ENCODE data around the gene GMCL2. TPM values are rescaled to one million over a fixed set of nuclear protein-coding genes. Genes with fewer than 3 reads are reported as not detected.
"Not testable (repeated sequence)": the region's sequence is repeated elsewhere in the genome, so short reads cannot be mapped to it uniquely, and the experiment has no call there.

GMCL2 gene
- total RNA-seq, 1 experiment from 2014 or later = not detected

DNA sequence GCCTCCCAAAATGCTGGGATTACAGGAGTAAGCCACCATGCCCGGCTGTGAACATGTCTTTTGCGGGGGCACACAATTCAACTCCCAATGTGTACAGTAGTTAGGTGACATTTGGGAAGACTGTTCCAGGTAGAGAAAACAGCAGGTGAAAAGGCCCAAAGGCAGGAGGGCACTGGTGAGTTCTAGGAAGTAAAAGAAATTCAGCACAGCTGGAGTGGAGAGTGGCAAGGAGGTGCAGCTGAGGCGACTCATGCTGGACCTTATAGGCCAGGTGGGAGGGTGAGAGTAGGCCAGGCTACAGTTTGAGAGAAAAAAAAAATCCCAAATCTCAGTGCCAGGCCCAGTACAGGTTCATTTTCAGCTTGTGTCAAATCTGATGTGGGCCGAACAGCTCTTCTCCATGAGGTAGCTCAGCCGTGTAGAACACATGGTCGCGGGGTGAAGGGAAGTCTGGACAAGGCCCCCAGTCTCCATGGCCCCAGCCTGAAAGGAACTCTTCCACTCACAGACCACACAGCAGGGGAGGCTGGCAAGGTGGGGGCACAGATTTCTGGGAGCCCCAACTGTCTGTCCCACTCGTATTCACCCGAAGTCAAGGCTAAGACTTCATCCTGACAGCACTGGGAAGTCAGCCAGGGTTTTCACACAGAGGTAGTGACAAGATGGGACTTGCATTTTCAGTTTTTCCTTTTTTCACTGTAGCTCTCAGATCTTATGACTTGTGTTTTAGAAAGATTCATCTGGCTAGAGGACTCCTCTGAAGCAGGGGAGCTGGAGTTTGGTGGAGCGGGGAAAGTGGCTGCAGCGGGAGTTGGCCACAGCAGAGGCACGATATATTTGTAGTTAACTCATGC, 12.6 kb upstream of the GMCL2 start:
- no TSS peak for BruUV-seq (replicated peaks)

DNA sequence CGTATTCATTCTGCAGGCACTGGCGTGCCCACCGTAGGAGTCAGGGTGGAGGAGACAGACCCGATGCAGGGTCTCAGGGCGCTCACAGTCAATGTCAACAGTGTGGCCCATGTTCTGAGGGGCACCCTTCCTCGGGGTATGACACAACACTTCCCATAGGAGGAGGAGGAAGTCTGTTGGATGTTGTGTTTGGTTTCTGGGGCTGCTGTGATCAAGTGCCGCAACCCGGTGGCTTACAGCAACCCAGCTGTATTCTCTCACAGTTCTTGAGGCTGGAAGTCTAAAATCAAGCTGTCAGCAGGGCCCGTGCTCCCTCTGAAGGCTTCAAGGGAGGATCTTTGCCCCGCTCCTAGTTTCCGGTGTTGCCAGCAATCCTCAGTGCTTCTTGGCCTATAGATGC, 11.5 kb upstream of the GMCL2 start:
- no peak overlapping the region for H3K9ac ChIP-seq (ENCODE audit: low read length)
- CTCF ChIA-PET = no interaction called here
- no peaks in the 10 kb centered on the region for H3K36me3 ChIP-seq (ENCODE audit: low read depth, low read length)
- ATAC-seq (no peak), DNase-seq (no peak)
- H3K9me3 ChIP-seq (ENCODE audit: low read length) = no peaks in the 10 kb centered on the region
- POLR2A ChIA-PET (ENCODE audit: unreplicated experiment) = no interaction called here
- TF ChIP-seq EZH2phosphoT487 (IDR thresholded peaks at IDR 0.05; ENCODE audit: borderline replicate concordance, low read length) = no peak
- TF ChIP-seq, protein P1, sequence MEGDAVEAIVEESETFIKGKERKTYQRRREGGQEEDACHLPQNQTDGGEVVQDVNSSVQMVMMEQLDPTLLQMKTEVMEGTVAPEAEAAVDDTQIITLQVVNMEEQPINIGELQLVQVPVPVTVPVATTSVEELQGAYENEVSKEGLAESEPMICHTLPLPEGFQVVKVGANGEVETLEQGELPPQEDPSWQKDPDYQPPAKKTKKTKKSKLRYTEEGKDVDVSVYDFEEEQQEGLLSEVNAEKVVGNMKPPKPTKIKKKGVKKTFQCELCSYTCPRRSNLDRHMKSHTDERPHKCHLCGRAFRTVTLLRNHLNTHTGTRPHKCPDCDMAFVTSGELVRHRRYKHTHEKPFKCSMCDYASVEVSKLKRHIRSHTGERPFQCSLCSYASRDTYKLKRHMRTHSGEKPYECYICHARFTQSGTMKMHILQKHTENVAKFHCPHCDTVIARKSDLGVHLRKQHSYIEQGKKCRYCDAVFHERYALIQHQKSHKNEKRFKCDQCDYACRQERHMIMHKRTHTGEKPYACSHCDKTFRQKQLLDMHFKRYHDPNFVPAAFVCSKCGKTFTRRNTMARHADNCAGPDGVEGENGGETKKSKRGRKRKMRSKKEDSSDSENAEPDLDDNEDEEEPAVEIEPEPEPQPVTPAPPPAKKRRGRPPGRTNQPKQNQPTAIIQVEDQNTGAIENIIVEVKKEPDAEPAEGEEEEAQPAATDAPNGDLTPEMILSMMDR (conservative IDR thresholded peaks at IDR 0.05; ENCODE audit: low read depth, low read length) = no peak
- peaks cover 2% of the 10 kb centered on the region for H3K79me2 ChIP-seq (ENCODE audit: low read length)
- H4K20me1 ChIP-seq (ENCODE audit: low read length) = no peaks in the 10 kb centered on the region
- no peak overlapping the region for H3K27ac ChIP-seq (ENCODE audit: low read length)
- peaks cover 10% of the 10 kb centered on the region for H3K4me1 ChIP-seq (ENCODE audit: insufficient read depth, low read length)
- no TSS peak for BruUV-seq (replicated peaks)
- no peaks in the 10 kb centered on the region for H3F3A ChIP-seq (ENCODE audit: low read length, unreplicated experiment)
- H3K27me3 ChIP-seq (ENCODE audit: low read length) = no peaks in the 10 kb centered on the region
- intact Hi-C loops (cut with micrococcal nuclease) = no loop called here
- no peak overlapping the region for H2AFZ ChIP-seq (ENCODE audit: low read length)
- H3K9me2 ChIP-seq (replicated peaks; ENCODE audit: low read length) = no peaks in the 10 kb centered on the region
- no peak overlapping the region for H3K4me3 ChIP-seq (ENCODE audit: low read length)
- H3K4me2 ChIP-seq (ENCODE audit: low read length) = no peak overlapping the region

More for the DNA sequence above, 12.6 kb upstream of the GMCL2 start:
- Histone ChIP-seq H3K9ac (ENCODE audit: low read length) (no peak overlapping the region), H3K9me3 (ENCODE audit: low read length) (no peaks in the 10 kb centered on the region), H3K27me3 (ENCODE audit: low read length) (no peaks in the 10 kb centered on the region), H3K9me2 (replicated peaks; ENCODE audit: low read length) (no peaks in the 10 kb centered on the region), H3K4me3 (ENCODE audit: low read length) (no peak overlapping the region), H3K4me1 (ENCODE audit: insufficient read depth, low read length) (peaks cover 10% of the 10 kb centered on the region), H2AFZ (ENCODE audit: low read length) (no peak overlapping the region), H3K79me2 (ENCODE audit: low read length) (peaks cover 11% of the 10 kb centered on the region), H3K27ac (ENCODE audit: low read length) (no peak overlapping the region), H3F3A (ENCODE audit: low read length, unreplicated experiment) (no peaks in the 10 kb centered on the region), H4K20me1 (ENCODE audit: low read length) (no peaks in the 10 kb centered on the region), H3K36me3 (ENCODE audit: low read depth, low read length) (no peaks in the 10 kb centered on the region), H3K4me2 (ENCODE audit: low read length) (no peak overlapping the region)
- no peak for DNase-seq
- ChIA-PET CTCF (no interaction called here), POLR2A (ENCODE audit: unreplicated experiment) (no interaction called here)
- ATAC-seq = no peak
- TF ChIP-seq EZH2phosphoT487 (IDR thresholded peaks at IDR 0.05; ENCODE audit: borderline replicate concordance, low read length) (no peak), EZH2 (IDR thresholded peaks at IDR 0.05; ENCODE audit: low read length, unreplicated experiment) (no peak)
- TF ChIP-seq, protein P1 (conservative IDR thresholded peaks at IDR 0.05; ENCODE audit: low read depth, low read length) = no peak
- intact Hi-C loops (cut with micrococcal nuclease) = loop anchor here (5.0 kb wide), 1 partner anchor 48 kb away; the partner anchor contains the start of gene NHP2

- CTCF ChIA-PET; H2AFZ ChIP-seq (ENCODE audit: low read length); H3F3A ChIP-seq (ENCODE audit: low read length, unreplicated experiment); intact Hi-C loops (cut with micrococcal nuclease); POLR2A ChIA-PET (ENCODE audit: unreplicated experiment); H3K9ac ChIP-seq (ENCODE audit: low read length); H4K20me1 ChIP-seq (ENCODE audit: low read length); H3K36me3 ChIP-seq (ENCODE audit: low read depth, low read length); BruUV-seq (replicated peaks); H3K27me3 ChIP-seq (ENCODE audit: low read length); ATAC-seq; H3K4me3 ChIP-seq (ENCODE audit: low read length); H3K27ac ChIP-seq (ENCODE audit: low read length); H3K4me2 ChIP-seq (ENCODE audit: low read length); H3K79me2 ChIP-seq (ENCODE audit: low read length); DNase-seq; H3K9me3 ChIP-seq (ENCODE audit: low read length); H3K9me2 ChIP-seq (replicated peaks; ENCODE audit: low read length): not testable (repeated sequence)
- peaks cover 14% of the 10 kb centered on the region for H3K4me1 ChIP-seq (ENCODE audit: insufficient read depth, low read length)
These were observed 11.0 kb upstream of the GMCL2 start for GRCh38 chr5:178198151-178198550.
